Muscle of leg (tissue), 11 donors: ENCODE results near the gene LRCH1. TPM values are rescaled to one million over a fixed set of nuclear protein-coding genes. Genes with fewer than 3 reads are reported as not detected.

ENCODE experiments used
- DNase-seq: peaks from one replicate; pipeline ENCODE4 v3.0.0; 2013
- H3K27ac ChIP-seq: one replicate; pipeline ENCODE4 v1.5.1; 2013; ENCODE audit warnings: mild to moderate bottlenecking, low read length, control low read depth
- H3K27me3 ChIP-seq: one replicate; pipeline ENCODE4 v1.6.1; 2013; ENCODE audit warnings: low read length; ENCODE audit not compliant: control insufficient read depth, insufficient read depth
- H3K36me3 ChIP-seq: one replicate; pipeline ENCODE4 v1.6.1; 2013; ENCODE audit warnings: low read length; ENCODE audit not compliant: control insufficient read depth, insufficient read depth
- H3K4me1 ChIP-seq: one replicate; pipeline ENCODE4 v1.6.1; 2013; ENCODE audit warnings: low read length; ENCODE audit not compliant: control insufficient read depth, insufficient read depth
- H3K4me3 ChIP-seq: one replicate; pipeline ENCODE4 v1.5.1; 2013; ENCODE audit warnings: low read length, control low read depth
- H3K9me3 ChIP-seq: replicated peaks from 2 replicates; pipeline ENCODE4 v1.6.1; 2013; ENCODE audit warnings: low read depth, low read length; ENCODE audit not compliant: control insufficient read depth
- WGBS: methylation state at CpG from one replicate; pipeline ENCODE4 v1.1.5; 2013; ENCODE audit warnings: missing lambda C conversion rate; ENCODE audit not compliant: insufficient coverage; 5-methylcytosine and 5-hydroxymethylcytosine counted together
- polyA plus RNA-seq, 8 donors: library from polyadenylated mRNA; unstranded; fragments of 120-200 nt; gene quantifications; one replicate each; pipeline versions ENCODE4 v1.2.1 to v1.2.3, GENCODE V29; 2013; ENCODE audit warnings: inconsistent platforms in 1 of 8, low replicate concordance in 1 of 8; ENCODE audit not compliant: insufficient read length in 8 of 8, insufficient read depth in 1 of 8
- total RNA-seq: library from RNA; stranded (reverse); fragments of 120-200 nt; gene quantifications from one replicate; pipeline ENCODE4 v1.2.4, GENCODE V29; 2013

Gene LRCH1
- total and polyA plus RNA-seq, 9 donors: 13.6 to 22.9 (median 19.8) TPM

- no peak for DNase-seq
- H3K27me3 ChIP-seq: no peaks in the 10 kb centered on the region
- WGBS: no CpG with 5 or more reads among the region's 3 CpGs
- peaks cover 15% of the 10 kb centered on the region for H3K36me3 ChIP-seq
- no peaks in the 10 kb centered on the region for H3K9me3 ChIP-seq
- H3K4me1 ChIP-seq: no peaks in the 10 kb centered on the region
- H3K4me3 ChIP-seq: no peak overlapping the region
- no peak overlapping the region for H3K27ac ChIP-seq
Observed at GRCh38 chr13:46778095-46778494, 225.1 kb downstream of the LRCH1 start.

- Histone ChIP-seq H3K27me3 (no peaks in the 10 kb centered on the region), H3K36me3 (peaks cover 12% of the 10 kb centered on the region), H3K4me3 (no peak overlapping the region), H3K27ac (no peak overlapping the region), H3K9me3 (no peaks in the 10 kb centered on the region), H3K4me1 (no peaks in the 10 kb centered on the region)
- DNase-seq: peak; percentile 28
- no CpG with 5 or more reads among the region's 2 CpGs for WGBS
Observed at GRCh38 chr13:46778890-46779289, 225.9 kb downstream of the LRCH1 start.

- no peak for DNase-seq
Observed at GRCh38 chr13:46782066-46782465, 229.1 kb downstream of the LRCH1 start.

DNA sequence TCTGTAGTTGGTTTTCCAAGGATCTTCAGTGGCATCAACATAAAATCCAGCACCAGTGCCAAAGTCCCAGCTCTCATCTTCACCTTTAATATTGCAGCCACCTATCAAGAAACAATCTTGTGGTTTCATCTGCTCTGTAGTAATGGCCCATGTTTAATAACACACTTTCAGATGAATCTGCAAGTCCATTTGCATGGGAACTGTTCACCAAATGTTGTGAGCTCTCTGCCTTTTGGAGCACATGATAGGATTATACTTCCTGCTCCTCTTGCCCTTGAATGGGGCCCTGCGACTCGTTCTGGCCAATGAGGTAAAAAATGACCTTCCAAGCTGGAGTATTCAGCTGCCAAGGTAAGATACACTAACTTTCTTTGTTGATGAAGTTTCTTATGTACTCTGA, 229.7 kb downstream of the LRCH1 start:
- Histone ChIP-seq H3K9me3 (no peaks in the 10 kb centered on the region), H3K36me3 (peaks cover 10% of the 10 kb centered on the region), H3K4me3 (no peak overlapping the region), H3K4me1 (no peaks in the 10 kb centered on the region), H3K27ac (no peak overlapping the region), H3K27me3 (no peaks in the 10 kb centered on the region)
- no peak for DNase-seq
- WGBS: 83% methylated on average over 2 of the region's 2 CpGs

More at GRCh38 chr13:46782066-46782465, 229.1 kb downstream of the LRCH1 start:
- Histone ChIP-seq H3K27ac (no peak overlapping the region), H3K9me3 (no peaks in the 10 kb centered on the region), H3K4me3 (no peak overlapping the region), H3K36me3 (peaks cover 10% of the 10 kb centered on the region), H3K4me1 (no peaks in the 10 kb centered on the region), H3K27me3 (no peaks in the 10 kb centered on the region)
- WGBS: no CpG with 5 or more reads among the region's 1 CpG

GRCh38 chr13:46783504-46783903, 230.5 kb downstream of the LRCH1 start:
- H3K4me3 ChIP-seq: no peak overlapping the region
- H3K36me3 ChIP-seq: peaks cover 10% of the 10 kb centered on the region
- WGBS: no CpG with 5 or more reads among the region's 3 CpGs
- H3K9me3 ChIP-seq: no peaks in the 10 kb centered on the region
- H3K27ac ChIP-seq: no peak overlapping the region
- DNase-seq: no peak
- no peaks in the 10 kb centered on the region for H3K27me3 ChIP-seq
- H3K4me1 ChIP-seq: no peaks in the 10 kb centered on the region

DNA sequence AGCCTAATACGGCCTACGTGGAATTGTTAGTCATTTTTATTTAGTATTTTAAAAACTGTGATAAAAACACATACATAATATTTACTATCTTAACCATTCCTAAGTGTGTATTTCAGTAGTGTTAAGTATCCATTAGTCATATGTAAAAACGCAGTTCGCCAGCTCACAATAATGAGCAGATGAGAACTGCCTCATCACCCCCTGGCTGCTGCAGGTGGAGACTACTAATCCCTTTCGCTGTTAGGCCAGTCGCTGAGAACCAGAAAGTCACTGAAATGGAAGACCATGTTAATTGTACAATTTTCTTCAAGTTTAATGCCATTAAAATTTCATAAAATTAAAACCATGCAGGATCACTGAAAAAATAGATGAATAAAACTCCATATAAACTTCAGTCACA, 242.4 kb downstream of the LRCH1 start:
- Histone ChIP-seq H3K27me3 (no peaks in the 10 kb centered on the region), H3K27ac (no peak overlapping the region), H3K4me3 (no peak overlapping the region), H3K9me3 (no peaks in the 10 kb centered on the region), H3K4me1 (peaks cover 9% of the 10 kb centered on the region), H3K36me3 (peaks cover 4% of the 10 kb centered on the region)
- DNase-seq: no peak
- WGBS: no CpG with 5 or more reads among the region's 6 CpGs

GRCh38 chr13:46796129-46796514, 243.2 kb downstream of the LRCH1 start:
- Histone ChIP-seq H3K27me3 (no peaks in the 10 kb centered on the region), H3K4me1 (peaks cover 9% of the 10 kb centered on the region), H3K9me3 (no peaks in the 10 kb centered on the region), H3K36me3 (no peaks in the 10 kb centered on the region), H3K27ac (peak overlapping the region; percentile 88), H3K4me3 (peak overlapping the region; percentile 63)
- 0% methylated on average over 1 of the region's 5 CpGs for WGBS
- DNase-seq: no peak

GRCh38 chr13:46796515-46797474, 243.8 kb downstream of the LRCH1 start, which contains the start of gene ESD:
Gene ESD (minus strand): TSS chr13:46797161. CDS start chr13:46791413, 5,748 bp downstream.
- no peaks in the 10 kb centered on the region for H3K36me3 ChIP-seq
- peaks cover 9% of the 10 kb centered on the region for H3K4me1 ChIP-seq
- peak within 1 kb of the TSS; percentile 63 for H3K4me3 ChIP-seq
- no peaks in the 10 kb centered on the region for H3K27me3 ChIP-seq
- H3K27ac ChIP-seq: peak within 1 kb of the TSS; percentile 88
- DNase-seq: peak; percentile 97
- under 1% methylated on average over 66 of the region's 77 CpGs for WGBS
- H3K9me3 ChIP-seq: no peaks in the 10 kb centered on the region

DNA sequence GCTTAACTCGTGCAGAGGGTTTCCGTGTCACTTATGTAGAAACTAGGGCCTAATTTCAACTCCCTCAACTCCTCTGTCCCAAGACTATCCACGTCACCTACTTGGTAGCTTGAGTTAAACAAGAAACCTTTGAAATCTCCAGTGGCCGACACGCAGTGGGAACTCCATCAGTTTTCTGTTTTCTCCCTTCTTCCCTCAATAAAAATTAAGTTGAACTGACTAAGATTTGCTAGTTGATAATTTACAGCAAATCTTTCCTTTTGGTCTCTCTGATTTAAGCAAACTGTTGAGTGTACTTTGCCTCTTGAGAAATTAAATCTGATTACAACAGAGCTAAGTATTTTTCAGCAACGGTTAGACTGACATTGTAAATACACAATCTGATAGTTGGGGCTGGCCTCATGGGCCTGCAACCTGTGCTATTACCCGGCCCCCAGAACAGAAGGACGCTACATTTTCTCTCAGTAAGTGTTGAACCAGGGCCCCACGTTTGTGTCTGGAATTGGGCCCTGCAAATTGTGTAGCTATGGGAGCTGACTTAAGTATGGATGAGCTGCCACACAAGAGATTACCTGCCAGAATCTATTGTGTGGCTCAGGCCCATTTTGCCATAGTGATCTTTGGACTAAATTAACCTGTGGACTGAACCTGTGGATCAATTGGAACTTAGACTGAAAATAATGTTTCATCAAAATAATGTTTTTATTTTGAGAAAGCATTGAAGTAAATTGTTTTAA, 244.7 kb downstream of the LRCH1 start:
- Histone ChIP-seq H3K27ac (peak overlapping the region; percentile 88), H3K9me3 (no peaks in the 10 kb centered on the region), H3K36me3 (no peaks in the 10 kb centered on the region), H3K4me1 (peaks cover 9% of the 10 kb centered on the region), H3K27me3 (no peaks in the 10 kb centered on the region), H3K4me3 (peak overlapping the region; percentile 63)
- WGBS: 64% methylated on average over 5 of the region's 9 CpGs
- DNase-seq: no peak

DNA sequence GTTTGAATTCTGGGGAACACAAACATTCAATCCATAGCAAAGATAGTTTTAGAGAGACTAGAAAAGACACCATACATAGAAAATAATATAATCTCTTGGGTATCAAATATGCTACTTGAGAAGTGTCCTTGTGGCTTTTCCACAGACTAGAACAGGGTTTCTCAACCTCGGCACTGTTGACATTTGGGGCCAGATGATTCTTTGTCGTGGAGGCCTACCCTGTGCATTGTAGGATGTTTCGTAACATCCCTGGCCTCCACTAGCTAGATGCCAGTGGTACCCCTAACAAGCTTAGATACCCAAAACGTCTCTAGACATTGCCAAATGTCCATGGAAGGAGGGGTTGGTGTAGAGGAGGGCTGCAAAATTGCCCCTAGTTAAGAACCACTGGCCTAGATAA, 246.2 kb downstream of the LRCH1 start:
- Histone ChIP-seq H3K4me1 (peaks cover 9% of the 10 kb centered on the region), H3K27me3 (no peaks in the 10 kb centered on the region), H3K27ac (no peak overlapping the region), H3K4me3 (no peak overlapping the region), H3K36me3 (no peaks in the 10 kb centered on the region), H3K9me3 (no peaks in the 10 kb centered on the region)
- 83% methylated on average over 1 of the region's 4 CpGs for WGBS
- DNase-seq: no peak
